Astrocyte of the cerebellum (primary cell): ENCODE data around the gene RSPH3.
A peak's percentile ranks its signal among the peaks of the same experiment; 100 is the strongest.
"Not testable (repeated sequence)": the region's sequence is repeated elsewhere in the genome, so short reads cannot be mapped to it uniquely, and the experiment has no call there.

Source experiments
- DNase-seq: peaks from one replicate; pipeline ENCODE4 v3.0.0-alpha.2; 2011; ENCODE audit warnings: low read depth
- H3K4me3 ChIP-seq: 2 replicates; pipeline ENCODE4 v1.5.1; 2011; ENCODE audit warnings: mild to moderate bottlenecking, low read depth, low read length, moderate library complexity
- in situ Hi-C: cut with HindIII; loops from 2 replicates; pipeline ENCODE4 v1.10.0; 2017; ENCODE audit warnings: low sequenced_read_pairs
- TF ChIP-seq, protein P1 (sequence below): IDR thresholded peaks from 2 replicates; pipeline ENCODE4 v1.5.1; 2012; ENCODE audit warnings: low read length, low read depth, moderate library complexity, mild to moderate bottlenecking; ENCODE audit errors: missing control alignments

RSPH3 gene

DNA sequence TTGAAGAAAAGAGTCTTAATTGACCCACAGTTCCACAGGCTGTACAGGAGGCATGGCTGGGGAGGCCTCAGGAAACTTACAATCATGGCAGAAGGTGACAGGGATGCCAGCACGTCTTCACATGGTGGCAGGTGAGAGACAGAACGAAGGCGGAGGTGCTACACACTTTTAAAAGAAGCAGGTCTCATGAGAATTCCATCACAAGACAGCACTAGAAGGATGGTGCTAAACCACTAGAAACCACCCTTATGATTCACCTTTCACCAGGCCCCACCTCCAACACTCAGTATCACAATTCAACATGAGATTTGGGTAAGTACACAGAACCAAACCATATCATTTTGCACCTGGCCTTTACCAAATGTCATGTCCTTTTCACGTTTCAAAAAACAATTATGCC is 23.9 kb upstream of the RSPH3 start:
- in situ Hi-C loops: no loop called here
- no peak for DNase-seq
- TF ChIP-seq, protein P1, sequence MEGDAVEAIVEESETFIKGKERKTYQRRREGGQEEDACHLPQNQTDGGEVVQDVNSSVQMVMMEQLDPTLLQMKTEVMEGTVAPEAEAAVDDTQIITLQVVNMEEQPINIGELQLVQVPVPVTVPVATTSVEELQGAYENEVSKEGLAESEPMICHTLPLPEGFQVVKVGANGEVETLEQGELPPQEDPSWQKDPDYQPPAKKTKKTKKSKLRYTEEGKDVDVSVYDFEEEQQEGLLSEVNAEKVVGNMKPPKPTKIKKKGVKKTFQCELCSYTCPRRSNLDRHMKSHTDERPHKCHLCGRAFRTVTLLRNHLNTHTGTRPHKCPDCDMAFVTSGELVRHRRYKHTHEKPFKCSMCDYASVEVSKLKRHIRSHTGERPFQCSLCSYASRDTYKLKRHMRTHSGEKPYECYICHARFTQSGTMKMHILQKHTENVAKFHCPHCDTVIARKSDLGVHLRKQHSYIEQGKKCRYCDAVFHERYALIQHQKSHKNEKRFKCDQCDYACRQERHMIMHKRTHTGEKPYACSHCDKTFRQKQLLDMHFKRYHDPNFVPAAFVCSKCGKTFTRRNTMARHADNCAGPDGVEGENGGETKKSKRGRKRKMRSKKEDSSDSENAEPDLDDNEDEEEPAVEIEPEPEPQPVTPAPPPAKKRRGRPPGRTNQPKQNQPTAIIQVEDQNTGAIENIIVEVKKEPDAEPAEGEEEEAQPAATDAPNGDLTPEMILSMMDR: no peak
- no peak overlapping the region for H3K4me3 ChIP-seq

DNA sequence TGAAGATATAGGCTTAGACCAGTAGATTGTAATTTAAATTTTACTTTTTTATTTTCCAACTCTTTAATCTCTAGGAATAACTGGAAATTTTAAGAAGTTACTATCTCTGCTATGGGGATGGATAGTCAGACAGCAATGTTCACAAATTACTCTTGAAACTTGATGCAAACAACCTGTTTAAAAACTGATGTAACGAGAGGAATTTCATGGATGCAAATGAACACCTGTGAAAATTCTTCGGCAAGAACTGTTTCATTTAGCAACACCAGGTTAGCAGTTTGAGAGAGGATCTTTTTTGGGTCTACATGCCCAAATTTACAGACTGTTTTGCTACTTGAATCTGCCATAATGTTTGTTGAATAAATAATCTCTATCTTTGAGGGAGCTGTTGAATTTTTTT is 20.0 kb upstream of the RSPH3 start:
- TF ChIP-seq, protein P1: no peak
- no peak overlapping the region for H3K4me3 ChIP-seq
- DNase-seq: no peak
- in situ Hi-C loops: no loop called here

DNA sequence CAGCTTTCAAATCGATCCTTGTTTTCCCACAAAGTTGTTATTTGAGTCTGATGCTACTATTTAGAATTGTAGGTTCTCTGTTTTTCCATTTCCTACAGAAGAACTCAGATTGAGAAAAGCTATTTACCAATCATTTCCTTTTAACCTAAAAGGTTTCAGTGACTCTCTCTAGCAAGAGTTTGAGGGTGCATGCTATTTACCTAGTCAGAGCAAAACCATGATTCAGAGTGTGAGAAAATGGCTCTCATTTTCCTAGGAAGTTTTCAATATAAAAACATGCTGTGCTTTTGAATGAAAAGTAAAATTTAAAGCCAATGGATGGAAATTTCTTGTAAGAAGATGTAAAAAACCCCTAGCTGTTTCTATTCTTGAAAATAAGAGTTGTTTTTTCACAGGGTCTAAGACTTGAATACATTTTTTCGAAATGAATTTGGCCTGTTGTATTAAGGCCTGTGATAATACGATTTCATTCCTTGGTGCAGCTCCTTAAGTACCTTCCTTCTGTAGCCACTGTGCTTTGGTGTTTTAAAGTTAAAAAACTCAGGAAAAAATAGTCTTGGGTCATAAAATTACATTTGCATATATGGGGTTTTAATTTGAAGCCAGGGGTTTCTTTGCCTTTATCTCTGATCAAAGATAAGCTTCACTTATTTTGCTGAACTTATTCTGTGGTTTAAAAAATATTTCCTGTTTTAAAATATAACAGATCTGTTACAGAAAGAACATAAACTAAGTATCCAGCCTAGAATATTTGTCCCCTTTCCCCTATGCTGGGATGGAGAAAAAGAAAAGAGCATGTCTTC is 18.0 kb upstream of the RSPH3 start:
- no peak overlapping the region for H3K4me3 ChIP-seq
- in situ Hi-C loops: no loop called here
- TF ChIP-seq, protein P1: no peak
- no peak for DNase-seq

DNA sequence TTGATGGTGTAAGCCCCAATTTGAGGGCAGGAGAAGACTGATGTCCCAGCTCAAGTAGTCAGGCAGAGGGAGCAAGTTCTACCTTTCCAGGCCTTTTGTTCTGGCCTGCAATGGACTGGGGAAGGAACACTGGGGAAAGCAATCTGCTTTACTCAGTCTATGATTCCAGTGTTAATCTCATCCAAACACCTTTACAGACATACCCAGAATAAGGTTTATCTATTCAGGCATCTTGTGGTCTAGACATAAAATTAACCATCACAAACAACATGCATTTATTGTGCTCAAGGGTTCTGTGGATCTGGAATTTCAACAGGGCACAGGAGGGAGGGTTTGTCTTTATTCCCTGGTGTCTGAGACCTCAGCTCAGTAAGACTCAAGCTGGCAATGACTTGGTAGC is 14.4 kb upstream of the RSPH3 start:
- no peak for DNase-seq
- in situ Hi-C loops: no loop called here
- TF ChIP-seq, protein P1: no peak
- no peak overlapping the region for H3K4me3 ChIP-seq

DNA sequence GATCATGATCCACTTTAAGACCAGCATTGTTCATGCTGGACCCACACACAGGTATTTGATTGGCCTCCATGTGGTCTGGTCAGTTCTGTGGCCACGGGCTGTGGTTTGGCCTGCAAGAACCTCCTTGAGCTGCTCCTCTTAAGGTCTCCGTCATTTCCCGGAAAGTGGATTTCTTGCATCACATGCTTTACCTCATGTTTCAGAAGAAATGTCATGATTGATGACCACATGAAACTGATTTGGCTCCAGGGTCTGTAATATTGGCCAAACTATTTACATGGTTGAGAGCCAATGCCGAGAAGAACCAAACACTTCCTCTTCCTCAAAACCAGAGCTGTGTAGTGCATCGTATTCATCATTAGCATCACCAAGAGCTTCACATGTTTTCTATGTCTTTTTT is 13.2 kb upstream of the RSPH3 start:
- TF ChIP-seq, protein P1: no peak
- peak; percentile 74 for DNase-seq
- no peak overlapping the region for H3K4me3 ChIP-seq
- in situ Hi-C loops: no loop called here

DNA sequence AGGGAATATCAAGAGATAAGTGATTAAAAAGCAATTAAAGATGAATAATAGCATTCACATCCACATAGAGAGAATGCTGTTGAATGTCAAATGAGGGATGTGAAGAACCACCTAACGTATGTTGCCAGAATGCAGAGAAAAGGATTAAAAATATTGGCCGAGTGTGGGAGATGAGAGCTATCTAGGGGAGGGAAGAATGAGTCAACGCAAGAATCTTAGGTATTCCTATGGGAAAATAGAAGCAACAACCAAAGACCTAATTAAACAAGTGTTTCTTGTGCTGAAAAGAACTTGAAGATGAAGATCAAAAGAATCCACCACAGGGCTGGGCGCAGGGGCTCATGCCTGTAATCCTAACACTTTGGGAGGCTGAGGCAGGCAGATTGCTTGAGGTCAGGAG is 12.2 kb upstream of the RSPH3 start:
- in situ Hi-C loops: no loop called here
- TF ChIP-seq, protein P1: no peak
- H3K4me3 ChIP-seq: no peak overlapping the region
- DNase-seq: no peak

DNA sequence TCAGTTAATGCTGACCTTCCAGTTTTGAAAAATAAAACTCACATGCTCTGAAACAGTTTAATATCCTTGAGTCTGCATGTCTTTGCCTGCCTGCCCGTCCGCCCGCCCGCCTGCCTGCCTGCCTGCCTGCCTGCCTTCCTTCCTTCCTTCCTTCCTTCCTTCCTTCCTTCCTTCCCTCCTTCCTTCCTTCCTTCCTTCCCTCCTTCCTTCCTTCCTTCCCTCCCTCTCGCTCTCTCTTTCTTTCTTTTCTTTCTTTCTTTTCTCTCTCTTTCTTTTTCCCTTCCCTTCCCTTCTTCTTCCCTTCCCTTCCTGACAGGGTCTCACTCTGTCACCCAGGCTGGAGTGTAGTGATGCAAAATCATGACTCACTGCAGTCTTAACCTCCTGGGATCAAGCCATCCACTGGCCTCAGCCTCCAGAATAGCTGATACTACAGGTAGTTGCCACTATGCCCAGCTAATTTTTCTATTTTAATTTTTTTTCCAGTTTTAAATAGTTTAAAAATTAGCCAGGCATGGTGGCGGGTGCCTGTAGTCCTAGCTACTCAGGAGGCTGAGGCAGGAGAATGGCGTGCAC is 10.1 kb upstream of the RSPH3 start:
- DNase-seq, in situ Hi-C loops, H3K4me3 ChIP-seq: not testable (repeated sequence)
